H4 (cell line): ENCODE results near the gene GPRASP1. TPM values are rescaled to one million over a fixed set of nuclear protein-coding genes. Genes with fewer than 3 reads are reported as not detected.

Experiments
- DNase-seq: peaks from one replicate; pipeline ENCODE4 v3.0.0-alpha.2; 2015; ENCODE audit warnings: low spot score
- total RNA-seq: library from RNA; depleted of rRNA; stranded (reverse); fragments of >200 nt; shearing (Covaris generic); gene quantifications from 2 replicates; pipeline ENCODE4 v1.2.3, GENCODE V29; 2014; rRNA removed

GPRASP1 gene
- total RNA-seq, 1 experiment from 2014 or later: 0.19 TPM

GRCh38 chrX:102696306-102696705 is 45.0 kb downstream of the GPRASP1 start:
- DNase-seq: no peak

GRCh38 chrX:102697494-102697893 is 46.2 kb downstream of the GPRASP1 start:
- no peak for DNase-seq

Other genes with a start within 250 kb of the GPRASP1 start
- gene NXF2B, start 211.5 kb upstream of the GPRASP1 start, total RNA-seq: 0.15 TPM in 1 of 2 replicates, not detected in the other
- gene TCP11X2, start 179.7 kb upstream of the GPRASP1 start, total RNA-seq: 1.3 TPM in 1 of 2 replicates, not detected in the other
- gene TMSB15A, start 134.7 kb upstream of the GPRASP1 start, total RNA-seq: 105 and 116 TPM in 2 replicates
- 15.4 and 29.7 TPM in 2 replicates for gene ARMCX5, start 52.0 kb upstream of the GPRASP1 start, total RNA-seq
- gene GPRASP2, start 61.0 kb downstream of the GPRASP1 start, total RNA-seq: 13.6 and 13.8 TPM in 2 replicates
- gene GPRASP3, start 69.3 kb downstream of the GPRASP1 start, total RNA-seq: 1.2 and 2.0 TPM in 2 replicates